Tibial nerve (tissue), 3 donors: ENCODE data around the gene TPM2.

ENCODE experiments used
- CTCF ChIP-seq, 5 experiments: fragments of 200-600 bp in 3 of 5; fragments of 450-650 bp in 2 of 5; sonication (generic) in 3 of 5; IDR thresholded peaks; one replicate each; pipeline ENCODE4 v1.5.1; 2016 to 2019; ENCODE audit warnings: antibody characterized with exemption in 5 of 5, mild to moderate bottlenecking in 3 of 5, moderate library complexity in 2 of 5
- POLR2A ChIP-seq, 2 donors: fragments of 450-650 bp; IDR thresholded peaks; one replicate each; pipeline ENCODE4 v1.6.1; 2017; ENCODE audit warnings: antibody characterized with exemption in 2 of 2, mild to moderate bottlenecking in 2 of 2, moderate library complexity in 2 of 2

GRCh38 chr9:35734096-35734495 lies 44.4 kb upstream of the TPM2 start:
- TF ChIP-seq CTCF (IDR thresholded peaks at IDR 0.05): no peak
- no peak for TF ChIP-seq POLR2A (IDR thresholded peaks at IDR 0.05)
